NT2/D1 (cell line): Measurements from ENCODE around the gene BBS9.

ENCODE experiments used
- YY1 ChIP-seq: IDR thresholded peaks from 2 replicates; pipeline ENCODE4 v1.6.1; 2011; ENCODE audit not compliant: insufficient read length, insufficient read depth
- ZNF274 ChIP-seq: IDR thresholded peaks from 2 replicates; pipeline ENCODE4 v1.6.1; 2011; ENCODE audit warnings: mild to moderate bottlenecking, low read depth, low read length

GRCh38 chr7:33300131-33300530 lies 170.8 kb downstream of the BBS9 start:
- TF ChIP-seq ZNF274 (no peak), YY1 (no peak)
